SK-N-SH (cell line): Measurements from ENCODE around the gene MBNL1. TPM values are rescaled to one million over a fixed set of nuclear protein-coding genes. Genes with fewer than 3 reads are reported as not detected.
A peak's percentile ranks its signal among the peaks of the same experiment; 100 is the strongest.

Experiments used
- CTCF ChIA-PET: fragments of 300-600, 350-600 bp; formaldehyde crosslinking; extraction: SDS; loops from one replicate; lab custom pipeline; 2021; lab: Yijun Ruan, JAX
- POLR2A ChIA-PET: fragments of 350-600 bp; sonication (Branson Sonifier 250); formaldehyde crosslinking; extraction: SDS; loops from one replicate; lab custom pipeline; 2020; ENCODE audit warnings: antibody characterized with exemption, inconsistent platforms; lab: Yijun Ruan, JAX
- DNase-seq: peaks from one replicate; pipeline ENCODE4 v3.0.0; 2012
- H2AFZ ChIP-seq: fragments of 200-600 bp; sonication (generic); 2 replicates; pipeline ENCODE4 v1.8.1; 2016; ENCODE audit warnings: antibody characterized with exemption, mild to moderate bottlenecking, low read depth
- H3F3A ChIP-seq: fragments of 200-600 bp; sonication (generic); replicated peaks from 2 replicates; pipeline ENCODE3; 2016; ENCODE audit warnings: antibody characterized with exemption, mild to moderate bottlenecking; ENCODE audit not compliant: insufficient read depth
- H3K27ac ChIP-seq, 2 experiments: fragments of 200-500 bp in 1 of 2; fragments of 200-600 bp in 1 of 2; sonication (Bioruptor generic) in 1 of 2; sonication (generic), shearing (Covaris generic) in 1 of 2; 2 replicates each; pipeline versions ENCODE4 v1.5.1 to v1.6.1; 2014 to 2016; ENCODE audit warnings: low read depth in 2 of 2, inconsistent platforms in 1 of 2, low read length in 1 of 2, mild to moderate bottlenecking in 1 of 2, mixed read lengths in 1 of 2
- H3K27me3 ChIP-seq: fragments of 200-600 bp; sonication (generic), shearing (Covaris generic); 2 replicates; pipeline ENCODE4 v1.6.1; 2016; ENCODE audit warnings: mixed run types; ENCODE audit not compliant: insufficient read depth
- H3K36me3 ChIP-seq, 2 experiments: fragments of 200-500 bp in 1 of 2; fragments of 200-600 bp in 1 of 2; sonication (Bioruptor generic) in 1 of 2; sonication (generic) in 1 of 2; replicated peaks in 1 of 2; 2 replicates each; pipeline versions ENCODE3 to v1.5.1; 2014 to 2016; ENCODE audit warnings: low read length in 1 of 2, mild to moderate bottlenecking in 1 of 2; ENCODE audit not compliant: insufficient read depth in 2 of 2, control insufficient read depth in 1 of 2
- H3K4me1 ChIP-seq, 2 experiments: fragments of 200-500 bp in 1 of 2; fragments of 200-600 bp in 1 of 2; sonication (Bioruptor generic) in 1 of 2; sonication (generic), shearing (Covaris generic) in 1 of 2; 2 replicates each; pipeline versions ENCODE4 v1.5.1 to v1.6.1; 2014 to 2016; ENCODE audit warnings: low read depth in 1 of 2, low read length in 1 of 2, mixed run types in 1 of 2; ENCODE audit not compliant: insufficient read depth in 2 of 2, control insufficient read depth in 1 of 2
- H3K4me2 ChIP-seq: fragments of 200-600 bp; sonication (generic), shearing (Covaris generic); 2 replicates; pipeline ENCODE4 v1.6.1; 2017; ENCODE audit warnings: mixed run types
- H3K4me3 ChIP-seq, 2 experiments: fragments of 200-500 bp in 1 of 2; fragments of 200-600 bp in 1 of 2; sonication (Bioruptor generic) in 1 of 2; sonication (generic), shearing (Covaris generic) in 1 of 2; 2 replicates each; pipeline versions ENCODE4 v1.5.1 to v1.8.1; 2014 to 2016; ENCODE audit warnings: low read depth in 2 of 2, inconsistent platforms in 1 of 2, low read length in 1 of 2, mild to moderate bottlenecking in 1 of 2, mixed read lengths in 1 of 2, moderate library complexity in 1 of 2
- H3K79me2 ChIP-seq: fragments of 200-600 bp; sonication (generic); 2 replicates; pipeline ENCODE4 v1.8.1; 2017; ENCODE audit warnings: mild to moderate bottlenecking; ENCODE audit not compliant: insufficient read depth
- H3K9ac ChIP-seq: fragments of 200-600 bp; sonication (generic); 2 replicates; pipeline ENCODE4 v1.6.1; 2017; ENCODE audit warnings: mixed run types
- H3K9me2 ChIP-seq: fragments of 200-600 bp; sonication (generic); 2 replicates; pipeline ENCODE4 v1.6.1; 2017; ENCODE audit warnings: mixed run types
- H3K9me3 ChIP-seq: fragments of 200-600 bp; sonication (generic); 2 replicates; pipeline ENCODE4 v1.6.1; 2017; ENCODE audit warnings: mixed run types, mild to moderate bottlenecking, moderate library complexity
- H4K20me1 ChIP-seq: fragments of 200-600 bp; sonication (generic); 2 replicates; pipeline ENCODE4 v1.6.1; 2017; ENCODE audit warnings: mild to moderate bottlenecking, mixed run types; ENCODE audit not compliant: insufficient read depth
- EP300 ChIP-seq, 2 experiments: IDR thresholded peaks; 2 replicates each; pipeline versions ENCODE4 v1.4.0 to v1.6.1; 2012; ENCODE audit warnings: borderline replicate concordance in 1 of 2, low read depth in 1 of 2, low read length in 1 of 2
- FOXJ3 ChIP-seq: sonication (generic); formaldehyde crosslinking; IDR thresholded peaks from 2 replicates; pipeline ENCODE4 v1.5.1; 2020; ENCODE audit warnings: mild to moderate bottlenecking, missing genetic modification reagents
- FOXM1 ChIP-seq: IDR thresholded peaks from 2 replicates; pipeline ENCODE4 v1.4.0; 2012; ENCODE audit warnings: low read depth, mild to moderate bottlenecking
- GABPA ChIP-seq: IDR thresholded peaks from 2 replicates; pipeline ENCODE4 v1.4.0; 2012; ENCODE audit warnings: low read depth, mild to moderate bottlenecking
- IRF3 ChIP-seq: fragments of 150-350 bp; IDR thresholded peaks from 2 replicates; pipeline ENCODE4 v1.6.1; 2016; ENCODE audit warnings: mild to moderate bottlenecking, low read depth, low read length
- MEF2A ChIP-seq: IDR thresholded peaks from 2 replicates; pipeline ENCODE4 v1.4.0; 2012; ENCODE audit warnings: low read depth, borderline replicate concordance
- MXI1 ChIP-seq: IDR thresholded peaks from 2 replicates; pipeline ENCODE4 v1.6.1; 2012; ENCODE audit warnings: mild to moderate bottlenecking, low read depth, low read length, improper control_type of control experiment
- NFIC ChIP-seq: IDR thresholded peaks from 2 replicates; pipeline ENCODE4 v1.4.0; 2012; ENCODE audit warnings: borderline replicate concordance
- NRF1 ChIP-seq: IDR thresholded peaks from 2 replicates; pipeline ENCODE4 v1.6.1; 2012; ENCODE audit warnings: low read depth, mild to moderate bottlenecking, low read length
- POLR2AphosphoS5 ChIP-seq: IDR thresholded peaks from 2 replicates; pipeline ENCODE4 v1.6.1; 2012; ENCODE audit warnings: low read depth, low read length
- RAD21 ChIP-seq: IDR thresholded peaks from 2 replicates; pipeline ENCODE4 v1.6.1; 2012; ENCODE audit warnings: mild to moderate bottlenecking, low read length
- RCOR1 ChIP-seq: fragments of 150-350 bp; IDR thresholded peaks from 2 replicates; pipeline ENCODE4 v1.6.1; 2017; ENCODE audit warnings: antibody characterized with exemption, low read length
- REST ChIP-seq: IDR thresholded peaks from 2 replicates; pipeline ENCODE4 v1.6.1; 2012; ENCODE audit warnings: mild to moderate bottlenecking, low read depth, low read length, moderate library complexity
- RXRA ChIP-seq: IDR thresholded peaks from 2 replicates; pipeline ENCODE4 v1.4.0; 2012; ENCODE audit warnings: low read depth, mild to moderate bottlenecking, borderline replicate concordance
- TCF12 ChIP-seq: IDR thresholded peaks from 2 replicates; pipeline ENCODE4 v1.4.0; 2012
- TEAD4 ChIP-seq: IDR thresholded peaks from 2 replicates; pipeline ENCODE4 v1.4.0; 2012; ENCODE audit warnings: mild to moderate bottlenecking, borderline replicate concordance; ENCODE audit not compliant: insufficient read depth
- USF2 ChIP-seq: fragments of 150-350 bp; IDR thresholded peaks from 2 replicates; pipeline ENCODE4 v1.6.1; 2017; ENCODE audit warnings: antibody characterized with exemption, low read length, low read depth, borderline replicate concordance
- WGBS: methylation state at CpG from one replicate; pipeline ENCODE4 v1.1.6; 2017; ENCODE audit warnings: low lambda C conversion rate; 5-methylcytosine and 5-hydroxymethylcytosine counted together
- polyA plus RNA-seq, 3 experiments: library from polyadenylated mRNA; depleted of rRNA; stranded (reverse); fragments of >200 nt; gene quantifications; 2 replicates each; pipeline ENCODE4 v1.2.3, GENCODE V29; 2012

Gene MBNL1
- polyA plus RNA-seq, 1 of the 3 experiments (the other 2 are of a cell fraction) = 44.3 TPM

- TF ChIP-seq IRF3 (no peak), POLR2AphosphoS5 (peak; percentile 23; the same call in 1 of the 2 replicates), FOXM1 (peak; percentile 36; the same call in 1 of the 2 replicates), MEF2A (peak; percentile 89), EP300 (IDR thresholded peaks at IDR 0.05; ENCODE audit: borderline replicate concordance in 1 of 2, low read depth in 1 of 2, low read length in 1 of 2) (peak in 1 of 2 experiments; percentile 78; a peak in 2 of 4 replicates), TCF12 (peak; percentile 77), TEAD4 (peak; percentile 37; the same call in 1 of the 2 replicates), USF2 (no peak)
Observed at GRCh38 chr3:152331018-152331541, 62.4 kb downstream of the MBNL1 start (continued).

GRCh38 chr3:152331998-152332397, 63.3 kb downstream of the MBNL1 start:
- H3K79me2 ChIP-seq = peaks cover 98% of the 10 kb centered on the region
- peaks cover 12 to 60% of the 10 kb centered on the region in 2 experiments for H3K36me3 ChIP-seq
- H3K27ac ChIP-seq = peak overlapping the region in 1 of 2 experiments; percentile 89; a peak in 2 of 4 replicates
- peaks cover 50% of the 10 kb centered on the region for H3F3A ChIP-seq
- POLR2A ChIA-PET = no interaction called here
- H3K9me3 ChIP-seq = no peaks in the 10 kb centered on the region
- CTCF ChIA-PET = interaction anchor here (1.2 to 1.3 kb wide), 2 partner anchors 14 to 21 kb away, joined by 3 to 4 read pairs; no protein-coding TSS in a partner anchor
- H3K4me2 ChIP-seq = peak overlapping the region; percentile 49
- no peak overlapping the region for H2AFZ ChIP-seq
- H3K9me2 ChIP-seq = no peaks in the 10 kb centered on the region
- peak overlapping the region; percentile 30; the same call in 1 of the 2 replicates for H3K9ac ChIP-seq
- H3K4me3 ChIP-seq = no peak overlapping the region
- H3K27me3 ChIP-seq = no peaks in the 10 kb centered on the region
- TF ChIP-seq GABPA (no peak), RAD21 (no peak), FOXJ3 (no peak), NRF1 (no peak), NFIC (no peak), TCF12 (no peak), REST (no peak), MXI1 (no peak), EP300 (IDR thresholded peaks at IDR 0.05; ENCODE audit: borderline replicate concordance in 1 of 2, low read depth in 1 of 2, low read length in 1 of 2) (no peak), RXRA (no peak), RCOR1 (no peak), IRF3 (no peak)
- peaks cover 24% of the 10 kb centered on the region for H4K20me1 ChIP-seq
- 62% methylated on average over 1 of the region's 1 CpG for WGBS
- H3K4me1 ChIP-seq = peaks cover 0 to 22% of the 10 kb centered on the region in 2 experiments; a peak in 3 of 4 replicates
- no peak for DNase-seq
